H1 (cell line): ENCODE measurements around the gene MSI2. TPM values are rescaled to one million over a fixed set of nuclear protein-coding genes. Genes with fewer than 3 reads are reported as not detected.

Experiments used
- CTCF ChIA-PET: fragments of 300-600 bp; sonication (Branson Sonifier 250); formaldehyde crosslinking; loops from one replicate; lab custom pipeline; 2021; ENCODE audit not compliant: partially characterized antibody; lab: Charles Lee
- POLR2A ChIA-PET: fragments of 300-600 bp; sonication (Branson Sonifier 250); formaldehyde crosslinking; loops from one replicate; lab custom pipeline; 2021; ENCODE audit warnings: inconsistent platforms; ENCODE audit not compliant: partially characterized antibody; lab: Charles Lee
- DNase-seq, 2 experiments: peaks; one replicate each; pipeline versions ENCODE4 v3.0.0 to v3.0.0-alpha.2; 2010 to 2022; ENCODE audit warnings: low spot score in 2 of 2, low read depth in 1 of 2, mixed read lengths in 1 of 2
- FAIRE-seq: peaks from 2 replicates; lab custom pipeline; 2011; peaks lifted over from hg19 to GRCh38; lab: Jason Lieb, UNC
- H2AFZ ChIP-seq: 2 replicates; pipeline ENCODE4 v1.8.1; 2012; ENCODE audit warnings: low read length, inconsistent platforms
- H2AK5ac ChIP-seq: 2 replicates; pipeline ENCODE4 v1.6.1; 2013; ENCODE audit warnings: low read depth, low read length
- H2BK120ac ChIP-seq: replicated peaks from 2 replicates; pipeline ENCODE3; 2013; ENCODE audit warnings: low read depth, low read length, inconsistent platforms
- H2BK12ac ChIP-seq: 2 replicates; pipeline ENCODE4 v1.6.1; 2013; ENCODE audit warnings: low read depth, low read length
- H2BK15ac ChIP-seq: 2 replicates; pipeline ENCODE4 v1.6.1; 2013; ENCODE audit warnings: low read length
- H2BK20ac ChIP-seq: 2 replicates; pipeline ENCODE4 v1.6.1; 2013; ENCODE audit warnings: low read length
- H2BK5ac ChIP-seq: 2 replicates; pipeline ENCODE4 v1.6.1; 2013; ENCODE audit warnings: low read depth, low read length
- H3K14ac ChIP-seq: 2 replicates; pipeline ENCODE4 v1.6.1; 2013; ENCODE audit warnings: inconsistent platforms; ENCODE audit not compliant: insufficient read length
- H3K18ac ChIP-seq: 2 replicates; pipeline ENCODE4 v1.6.1; 2013; ENCODE audit warnings: low read length; ENCODE audit errors: extremely low read depth
- H3K23ac ChIP-seq: 2 replicates; pipeline ENCODE4 v1.6.1; 2013; ENCODE audit warnings: inconsistent platforms; ENCODE audit not compliant: insufficient read length
- H3K23me2 ChIP-seq: 2 replicates; pipeline ENCODE4 v1.6.1; 2013; ENCODE audit warnings: low read depth, low read length
- H3K27ac ChIP-seq: 2 replicates; pipeline ENCODE4 v1.6.1; 2011; ENCODE audit warnings: low read depth, low read length, inconsistent platforms
- H3K27me3 ChIP-seq, 4 experiments: replicated peaks in 1 of 4; 1 replicate in 1 of 4; 2 replicates in 3 of 4; pipeline versions ENCODE4 v1.6.1 to v1.8.1; 2011 to 2013; ENCODE audit warnings: low read length in 3 of 4, mild to moderate bottlenecking in 3 of 4, inconsistent platforms in 2 of 4, mixed read lengths in 2 of 4, moderate library complexity in 1 of 4; ENCODE audit not compliant: control insufficient read depth in 3 of 4, insufficient read depth in 3 of 4; ENCODE audit errors: extremely low read depth in 1 of 4
- H3K36me3 ChIP-seq, 4 experiments: 2 replicates each; pipeline versions ENCODE4 v1.6.1 to v1.8.1; 2011 to 2013; ENCODE audit warnings: mild to moderate bottlenecking in 4 of 4, low read length in 3 of 4, moderate library complexity in 2 of 4, control low read depth in 1 of 4, inconsistent platforms in 1 of 4; ENCODE audit not compliant: insufficient read depth in 4 of 4, control insufficient read depth in 2 of 4
- H3K4ac ChIP-seq: replicated peaks from 2 replicates; pipeline ENCODE3; 2013; ENCODE audit warnings: low read length, low read depth, mixed read lengths, inconsistent platforms; ENCODE audit not compliant: insufficient read length
- H3K4me1 ChIP-seq, 4 experiments: replicated peaks in 1 of 4; 1 replicate in 1 of 4; 2 replicates in 3 of 4; pipeline versions ENCODE4 v1.6.1 to v1.8.1; 2011 to 2013; ENCODE audit warnings: low read length in 3 of 4, inconsistent platforms in 2 of 4, mixed read lengths in 1 of 4; ENCODE audit not compliant: insufficient read depth in 4 of 4, control insufficient read depth in 3 of 4
- H3K4me2 ChIP-seq, 2 experiments: 2 replicates each; pipeline versions ENCODE4 v1.6.1 to v1.8.1; 2011 to 2013; ENCODE audit warnings: low read depth in 2 of 2, low read length in 2 of 2, control low read depth in 1 of 2, inconsistent platforms in 1 of 2, mild to moderate bottlenecking in 1 of 2; ENCODE audit not compliant: insufficient read depth in 1 of 2
- H3K4me3 ChIP-seq, 4 experiments: fragments of 200-600, 300-600 bp in 1 of 4; sonication (generic), shearing (Covaris generic), sonication (Bioruptor Twin) in 1 of 4; 2 replicates each; pipeline versions ENCODE4 v1.5.1 to v1.8.1; 2011 to 2016; ENCODE audit warnings: low read length in 4 of 4, low read depth in 3 of 4, control low read depth in 2 of 4, inconsistent platforms in 2 of 4, mild to moderate bottlenecking in 2 of 4, mixed read lengths in 1 of 4, moderate library complexity in 1 of 4; ENCODE audit not compliant: insufficient read depth in 2 of 4; ENCODE audit errors: extremely low read depth in 1 of 4
- H3K56ac ChIP-seq: replicated peaks from 2 replicates; pipeline ENCODE3; 2013; ENCODE audit warnings: low read depth, mild to moderate bottlenecking, mixed read lengths, low read length, inconsistent platforms; ENCODE audit not compliant: insufficient read length
- H3K79me1 ChIP-seq: 2 replicates; pipeline ENCODE4 v1.6.1; 2013; ENCODE audit warnings: low read depth, low read length, control low read depth
- H3K79me2 ChIP-seq, 2 experiments: 2 replicates each; pipeline versions ENCODE4 v1.6.1 to v1.8.1; 2012 to 2013; ENCODE audit warnings: low read length in 2 of 2, mild to moderate bottlenecking in 2 of 2, inconsistent platforms in 1 of 2; ENCODE audit not compliant: insufficient read depth in 2 of 2, control insufficient read depth in 1 of 2
- H3K9ac ChIP-seq, 4 experiments: replicated peaks in 1 of 4; 1 replicate in 1 of 4; 2 replicates in 3 of 4; pipeline versions ENCODE4 v1.6.1 to v1.8.1; 2011 to 2013; ENCODE audit warnings: low read depth in 3 of 4, low read length in 3 of 4, control low read depth in 2 of 4, mild to moderate bottlenecking in 2 of 4, moderate library complexity in 2 of 4, inconsistent platforms in 1 of 4; ENCODE audit errors: extremely low read depth in 1 of 4
- H3K9me3 ChIP-seq, 2 experiments: 2 replicates each; pipeline versions ENCODE4 v1.6.1 to v1.8.1; 2012 to 2013; ENCODE audit warnings: mild to moderate bottlenecking in 2 of 2, moderate library complexity in 2 of 2, control low read depth in 1 of 2, inconsistent platforms in 1 of 2, low read depth in 1 of 2, low read length in 1 of 2, mixed read lengths in 1 of 2; ENCODE audit not compliant: insufficient read depth in 2 of 2
- H4K20me1 ChIP-seq, 2 experiments: replicated peaks in 1 of 2; 2 replicates each; pipeline versions ENCODE3 to v1.8.1; 2011 to 2013; ENCODE audit warnings: inconsistent platforms in 2 of 2, low read length in 2 of 2, mild to moderate bottlenecking in 1 of 2; ENCODE audit not compliant: insufficient read depth in 2 of 2, control insufficient read depth in 1 of 2
- H4K5ac ChIP-seq: 2 replicates; pipeline ENCODE4 v1.6.1; 2013; ENCODE audit warnings: low read length, low read depth, mixed read lengths, inconsistent platforms; ENCODE audit not compliant: insufficient read length
- H4K8ac ChIP-seq: 2 replicates; pipeline ENCODE4 v1.8.0; 2013; ENCODE audit warnings: mild to moderate bottlenecking, moderate library complexity, low read length, inconsistent platforms; ENCODE audit not compliant: insufficient read depth; ENCODE audit errors: extremely low read depth
- H4K91ac ChIP-seq: replicated peaks from 2 replicates; pipeline ENCODE3; 2013; ENCODE audit warnings: low read length, mixed read lengths, inconsistent platforms; ENCODE audit not compliant: insufficient read length
- EGR1 ChIP-seq: IDR thresholded peaks from 2 replicates; pipeline ENCODE4 v1.6.1; 2011; ENCODE audit warnings: low read depth, low read length, borderline replicate concordance
- HDAC6 ChIP-seq: IDR thresholded peaks from one replicate; pipeline ENCODE4 v1.7.1; 2012; ENCODE audit warnings: low read depth, mild to moderate bottlenecking, inconsistent platforms, low read length, moderate library complexity
- KDM4A ChIP-seq: IDR thresholded peaks from one replicate; pipeline ENCODE4 v1.7.1; 2012; ENCODE audit warnings: low read depth, mild to moderate bottlenecking, moderate library complexity, low read length, inconsistent platforms; ENCODE audit not compliant: severe bottlenecking
- RFX5 ChIP-seq: IDR thresholded peaks from 2 replicates; pipeline ENCODE4 v1.6.1; 2011; ENCODE audit warnings: low read depth, low read length, improper control_type of control experiment, borderline replicate concordance
- RNF2 ChIP-seq: fragments of 200-900, 300-1000 bp; sonication (generic); IDR thresholded peaks from 2 replicates; pipeline ENCODE4 v1.7.1; 2016; ENCODE audit warnings: borderline replicate concordance, low read depth, mild to moderate bottlenecking, antibody characterized with exemption, low read length; ENCODE audit not compliant: poor library complexity, severe bottlenecking; ENCODE audit errors: missing control alignments
- RXRA ChIP-seq: IDR thresholded peaks from 2 replicates; pipeline ENCODE4 v1.6.1; 2011; ENCODE audit warnings: low read depth, mild to moderate bottlenecking, low read length, moderate library complexity; ENCODE audit not compliant: insufficient read depth
- WGBS, 2 experiments: shearing (Covaris generic) in 1 of 2; methylation state at CpG; one replicate each; pipeline versions ENCODE4 v1.1.6 to v1.1.7; 2013 to 2015; ENCODE audit warnings: low lambda C conversion rate in 2 of 2, mixed read lengths in 2 of 2, inconsistent platforms in 1 of 2, low coverage in 1 of 2, missing lambda C conversion rate in 1 of 2; ENCODE audit not compliant: insufficient replicate concordance in 2 of 2, insufficient coverage in 1 of 2, insufficient read length in 1 of 2; ENCODE audit errors: extremely low coverage in 1 of 2, missing lambda C conversion rate in 1 of 2; 5-methylcytosine and 5-hydroxymethylcytosine counted together
- polyA plus RNA-seq, 7 experiments: library from polyadenylated mRNA; depleted of rRNA in 3 of 7; stranded (reverse) in 5 of 7; unstranded in 2 of 7; fragments of >200 nt in 5 of 7; fragments of 200-250 nt in 2 of 7; gene quantifications; 1 replicate in 5 of 7; 2 replicates in 1 of 7; 4 replicates in 1 of 7; pipeline versions ENCODE4 v1.2.1 to v1.2.3, GENCODE V29; 2011 to 2013; ENCODE audit warnings: missing spikeins in 2 of 7, mixed read lengths in 2 of 7
- total RNA-seq: library from RNA; stranded (reverse); fragmentation: NEBNext Ultra II Directional; extraction: Animal tissue kit (Norgen Biotek cat#: 25700); gene quantifications from 2 replicates; pipeline ENCODE4 v1.2.1, GENCODE V29; 2021

Gene MSI2
- total and polyA plus RNA-seq, 2 of the 8 experiments (the other 6 are each of a cell fraction or from before 2014, with no cell fraction given) = 36.7 to 80.6 TPM

DNA sequence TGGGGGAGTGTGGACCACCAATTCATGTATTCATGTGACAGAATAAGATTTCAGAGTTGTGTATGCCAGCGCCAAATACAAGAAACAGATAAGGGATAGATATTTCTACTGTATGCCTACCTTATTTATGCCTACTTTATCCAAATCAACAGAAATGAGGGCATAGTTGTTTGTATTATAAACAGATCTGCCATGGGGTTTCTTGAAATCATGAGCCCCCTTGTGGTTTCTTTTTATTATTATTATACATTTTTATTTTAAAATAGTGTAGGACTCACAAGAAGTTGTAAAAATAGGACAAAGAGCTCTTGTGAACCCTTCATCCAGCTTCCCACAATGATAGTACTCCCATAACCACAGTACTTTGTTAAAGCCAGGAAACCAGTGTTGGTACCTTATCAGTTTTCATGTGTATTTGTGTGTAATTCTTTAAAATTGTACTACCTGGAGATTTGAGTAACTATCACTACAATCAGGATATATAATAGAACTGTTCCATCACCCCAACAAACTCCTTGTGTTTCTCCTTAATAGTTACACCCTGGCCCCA lies 259.4 kb downstream of the MSI2 start:
- no peaks in the 10 kb centered on the region; a peak in 1 of 4 replicates for H3K79me2 ChIP-seq
- H3K36me3 ChIP-seq = no peaks in the 10 kb centered on the region
- H3K27ac ChIP-seq = no peak overlapping the region
- H4K5ac ChIP-seq = no peak overlapping the region
- no peak overlapping the region for H3K4me3 ChIP-seq
- POLR2A ChIA-PET = no interaction called here
- H3K18ac ChIP-seq = no peak overlapping the region
- no peak overlapping the region for H3K56ac ChIP-seq
- H2BK12ac ChIP-seq = no peak overlapping the region
- H2AFZ ChIP-seq = no peak overlapping the region
- 0 out of 2 replicates have a peak, but pooled peaks cover 2% of the 10 kb centered on the region for H3K79me1 ChIP-seq
- H2AK5ac ChIP-seq = no peak overlapping the region
- H2BK15ac ChIP-seq = no peak overlapping the region
- H3K4ac ChIP-seq = no peak overlapping the region
- H4K8ac ChIP-seq = no peak overlapping the region
- H3K4me1 ChIP-seq = peaks cover 2 to 16% (median 9%) of the 10 kb centered on the region in 4 experiments
- no peak overlapping the region for H2BK120ac ChIP-seq
- no peaks in the 10 kb centered on the region for H3K27me3 ChIP-seq
- no peak overlapping the region for H2BK5ac ChIP-seq
- no peak for TF ChIP-seq EGR1
- no peak for TF ChIP-seq HDAC6
- TF ChIP-seq RXRA = no peak
- no peak for TF ChIP-seq KDM4A
- no peak for TF ChIP-seq RFX5
- TF ChIP-seq RNF2 = no peak
- FAIRE-seq (no peak), DNase-seq (no peak)
- CTCF ChIA-PET = interaction anchor here (0.8 to 1.7 kb wide), 10 partner anchors 11 to 273 kb away, joined by 3 to 5 read pairs (median 4); no protein-coding TSS in a partner anchor
- no peak overlapping the region for H3K4me2 ChIP-seq
- H3K9ac ChIP-seq = no peak overlapping the region
- no peak overlapping the region for H3K23ac ChIP-seq
- no peak overlapping the region for H3K14ac ChIP-seq
- no peaks in the 10 kb centered on the region for H3K9me3 ChIP-seq
- no peak overlapping the region for H4K91ac ChIP-seq
- H4K20me1 ChIP-seq = peaks cover 0 to 6% of the 10 kb centered on the region in 2 experiments
- H2BK20ac ChIP-seq = no peak overlapping the region
- no peaks in the 10 kb centered on the region for H3K23me2 ChIP-seq
- WGBS, 2 experiments = 100% methylated on average over 1 of the region's 1 CpG; no CpG with 5 or more reads in 1 of the 2 experiments
